HepG2 (cell line): ENCODE measurements around the gene IGFALS. TPM values are rescaled to one million over a fixed set of nuclear protein-coding genes. Genes with fewer than 3 reads are reported as not detected.
A peak's percentile ranks its signal among the peaks of the same experiment; 100 is the strongest.

Source experiments
- ATRX ChIP-seq: sonication (generic); formaldehyde crosslinking; IDR thresholded peaks from 2 replicates; pipeline ENCODE4 v1.4.0; 2020; ENCODE audit warnings: missing genetic modification reagents, borderline replicate concordance
- HNRNPUL1 ChIP-seq: fragments of 200-400 bp; formaldehyde crosslinking; IDR thresholded peaks from 2 replicates; pipeline ENCODE4 v1.6.1; 2017; ENCODE audit warnings: low read depth, mild to moderate bottlenecking, low read length, moderate library complexity
- IKZF1 ChIP-seq: fragments of 450-650 bp; IDR thresholded peaks from 2 replicates; pipeline ENCODE4 v1.7.1; 2016
- ISL2 ChIP-seq: sonication (generic); formaldehyde crosslinking; IDR thresholded peaks from 2 replicates; pipeline ENCODE4 v1.5.0; 2020; ENCODE audit warnings: missing genetic modification reagents
- KLF6 ChIP-seq: IDR thresholded peaks from 2 replicates; pipeline ENCODE4 v1.8.0; 2016; ENCODE audit warnings: missing biosample characterization, missing genetic modification reagents
- MIER2 ChIP-seq: IDR thresholded peaks from 2 replicates; pipeline ENCODE4 v1.6.1; 2016; ENCODE audit warnings: missing biosample characterization, missing genetic modification reagents
- SOX6 ChIP-seq, 2 experiments: fragments of 450-650 bp in 1 of 2; sonication (generic) in 1 of 2; formaldehyde crosslinking in 1 of 2; IDR thresholded peaks; 2 replicates each; pipeline versions ENCODE4 v1.4.0 to v1.6.1; 2017 to 2020; ENCODE audit warnings: antibody characterized with exemption in 1 of 2, mild to moderate bottlenecking in 1 of 2, missing genetic modification reagents in 1 of 2
- TRIM24 ChIP-seq: sonication (generic); formaldehyde crosslinking; IDR thresholded peaks from 2 replicates; pipeline ENCODE4 v1.8.0; 2022; ENCODE audit warnings: mild to moderate bottlenecking, missing genetic modification reagents
- ZNF101 ChIP-seq: sonication (generic); formaldehyde crosslinking; IDR thresholded peaks from 2 replicates; pipeline ENCODE4 v1.4.0; 2020; ENCODE audit warnings: mild to moderate bottlenecking, low read depth, missing genetic modification reagents, borderline replicate concordance
- ZNF383 ChIP-seq: sonication (generic); formaldehyde crosslinking; IDR thresholded peaks from 2 replicates; pipeline ENCODE4 v1.4.0; 2020; ENCODE audit warnings: missing genetic modification reagents, mild to moderate bottlenecking, borderline replicate concordance
- ZNF530 ChIP-seq: sonication (generic); formaldehyde crosslinking; IDR thresholded peaks from 2 replicates; pipeline ENCODE4 v1.5.0; 2020; ENCODE audit warnings: low read depth, mild to moderate bottlenecking, missing genetic modification reagents
- ZNF558 ChIP-seq: sonication (generic); formaldehyde crosslinking; IDR thresholded peaks from 2 replicates; pipeline ENCODE4 v1.9.0; 2022; ENCODE audit warnings: mild to moderate bottlenecking, missing genetic modification reagents, borderline replicate concordance
- ZNF709 ChIP-seq: sonication (generic); formaldehyde crosslinking; IDR thresholded peaks from 2 replicates; pipeline ENCODE4 v1.5.0; 2020; ENCODE audit warnings: mild to moderate bottlenecking, missing genetic modification reagents
- ZNF737 ChIP-seq: sonication (generic); formaldehyde crosslinking; IDR thresholded peaks from 2 replicates; pipeline ENCODE4 v1.5.0; 2020; ENCODE audit warnings: missing genetic modification reagents, mild to moderate bottlenecking, borderline replicate concordance
- ZSCAN25 ChIP-seq: sonication (generic); formaldehyde crosslinking; IDR thresholded peaks from 2 replicates; pipeline ENCODE4 v1.8.0; 2022; ENCODE audit warnings: mild to moderate bottlenecking, missing genetic modification reagents
- polyA plus RNA-seq, 8 experiments: library from polyadenylated mRNA; depleted of rRNA in 3 of 8; stranded (reverse) in 7 of 8; unstranded in 1 of 8; fragments of >200 nt; fragmentation: Illumina TruSeq in 4 of 8; extraction: Trizol in 4 of 8; gene quantifications; 2 replicates each; pipeline versions ENCODE4 v1.2.1 to v1.2.3, GENCODE V29; 2011 to 2016; ENCODE audit warnings: low read depth in 4 of 8, missing spikeins in 1 of 8, mixed read lengths in 1 of 8; ENCODE audit not compliant: insufficient read depth in 1 of 8
- total RNA-seq, 5 experiments: library from RNA; depleted of rRNA; stranded (reverse); fragments of >200 nt; fragmentation: Illumina TruSeq; extraction: Trizol; gene quantifications; 2 replicates each; pipeline ENCODE4 v1.2.3, GENCODE V29; 2016; ENCODE audit warnings: low read depth in 1 of 5
- TF ChIP-seq, protein P1 (sequence below): IDR thresholded peaks from 2 replicates; pipeline ENCODE4 v1.6.1; 2016; ENCODE audit warnings: control low read depth
- TF ChIP-seq, protein P2 (sequence below): sonication (generic); formaldehyde crosslinking; IDR thresholded peaks from 2 replicates; pipeline ENCODE4 v1.4.0; 2020; ENCODE audit warnings: missing genetic modification reagents, mild to moderate bottlenecking, borderline replicate concordance
- TF ChIP-seq, protein P3 (sequence below): sonication (generic); formaldehyde crosslinking; IDR thresholded peaks from 2 replicates; pipeline ENCODE4 v1.5.1; 2020; ENCODE audit warnings: mild to moderate bottlenecking, missing genetic modification reagents
- TF ChIP-seq, protein P4 (sequence below): sonication (generic); formaldehyde crosslinking; IDR thresholded peaks from 2 replicates; pipeline ENCODE4; 2020; ENCODE audit warnings: missing genetic modification reagents, mild to moderate bottlenecking, borderline replicate concordance

IGFALS gene
- total and polyA plus RNA-seq, 2 of the 13 experiments (the other 11 are each of a cell fraction or from before 2014, with no cell fraction given) = 0.34 to 2.4 TPM

DNA sequence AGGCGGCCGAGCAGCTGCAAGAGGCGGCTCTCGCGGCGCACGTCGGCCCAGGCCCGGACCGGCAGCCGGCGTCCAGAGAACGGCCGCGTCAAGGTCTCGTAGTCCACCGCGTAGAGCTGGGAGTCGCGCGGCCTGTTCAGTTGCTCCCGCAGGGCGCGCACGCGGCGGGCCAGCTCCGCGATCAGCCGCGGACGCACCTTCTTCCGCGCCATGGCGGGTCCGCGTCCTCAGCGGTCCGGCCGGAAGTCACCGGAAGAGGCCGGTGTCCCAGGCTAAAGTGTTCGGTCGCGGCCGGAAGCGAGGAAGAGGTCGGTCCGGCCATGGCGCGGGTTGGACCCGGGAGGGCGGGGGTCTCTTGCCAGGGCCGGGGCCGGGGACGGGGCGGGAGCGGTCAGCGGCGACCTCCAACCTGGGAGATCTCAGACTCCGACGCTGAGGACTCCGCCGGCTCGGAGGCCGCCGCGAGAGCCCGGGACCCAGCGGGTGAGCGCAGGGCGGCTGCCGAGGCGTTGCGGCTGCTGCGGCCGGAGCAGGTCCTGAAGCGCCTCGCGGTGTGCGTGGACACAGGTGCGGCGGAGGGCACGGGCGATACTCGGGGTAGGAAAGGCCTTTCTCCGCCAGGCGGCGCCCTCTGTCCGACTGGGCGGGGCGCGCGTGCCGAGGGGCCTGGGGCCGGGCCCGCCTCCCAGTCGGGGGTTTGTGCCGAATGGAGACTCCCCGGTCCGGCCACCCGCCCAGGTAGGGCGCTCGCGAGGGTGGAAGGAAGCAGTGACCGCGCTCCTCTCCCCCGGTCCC, 20.4 kb downstream of the IGFALS start, which contains the start of gene MRPS34 (continued):
- TF ChIP-seq HNRNPUL1 = peak; percentile 14; the same call in 1 of the 2 replicates
- TF ChIP-seq, protein P1, sequence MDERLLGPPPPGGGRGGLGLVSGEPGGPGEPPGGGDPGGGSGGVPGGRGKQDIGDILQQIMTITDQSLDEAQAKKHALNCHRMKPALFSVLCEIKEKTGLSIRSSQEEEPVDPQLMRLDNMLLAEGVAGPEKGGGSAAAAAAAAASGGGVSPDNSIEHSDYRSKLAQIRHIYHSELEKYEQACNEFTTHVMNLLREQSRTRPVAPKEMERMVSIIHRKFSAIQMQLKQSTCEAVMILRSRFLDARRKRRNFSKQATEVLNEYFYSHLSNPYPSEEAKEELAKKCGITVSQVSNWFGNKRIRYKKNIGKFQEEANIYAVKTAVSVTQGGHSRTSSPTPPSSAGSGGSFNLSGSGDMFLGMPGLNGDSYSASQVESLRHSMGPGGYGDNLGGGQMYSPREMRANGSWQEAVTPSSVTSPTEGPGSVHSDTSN (CRISPR knock-in tag) = no peak
- TF ChIP-seq ZSCAN25 (CRISPR knock-in tag) = peak; percentile 97
- no peak for TF ChIP-seq TRIM24 (CRISPR knock-in tag)
- peak; percentile 63; the same call in 1 of the 2 replicates for TF ChIP-seq ZNF709 (CRISPR knock-in tag)
- TF ChIP-seq IKZF1 = no peak
- TF ChIP-seq, protein P2, sequence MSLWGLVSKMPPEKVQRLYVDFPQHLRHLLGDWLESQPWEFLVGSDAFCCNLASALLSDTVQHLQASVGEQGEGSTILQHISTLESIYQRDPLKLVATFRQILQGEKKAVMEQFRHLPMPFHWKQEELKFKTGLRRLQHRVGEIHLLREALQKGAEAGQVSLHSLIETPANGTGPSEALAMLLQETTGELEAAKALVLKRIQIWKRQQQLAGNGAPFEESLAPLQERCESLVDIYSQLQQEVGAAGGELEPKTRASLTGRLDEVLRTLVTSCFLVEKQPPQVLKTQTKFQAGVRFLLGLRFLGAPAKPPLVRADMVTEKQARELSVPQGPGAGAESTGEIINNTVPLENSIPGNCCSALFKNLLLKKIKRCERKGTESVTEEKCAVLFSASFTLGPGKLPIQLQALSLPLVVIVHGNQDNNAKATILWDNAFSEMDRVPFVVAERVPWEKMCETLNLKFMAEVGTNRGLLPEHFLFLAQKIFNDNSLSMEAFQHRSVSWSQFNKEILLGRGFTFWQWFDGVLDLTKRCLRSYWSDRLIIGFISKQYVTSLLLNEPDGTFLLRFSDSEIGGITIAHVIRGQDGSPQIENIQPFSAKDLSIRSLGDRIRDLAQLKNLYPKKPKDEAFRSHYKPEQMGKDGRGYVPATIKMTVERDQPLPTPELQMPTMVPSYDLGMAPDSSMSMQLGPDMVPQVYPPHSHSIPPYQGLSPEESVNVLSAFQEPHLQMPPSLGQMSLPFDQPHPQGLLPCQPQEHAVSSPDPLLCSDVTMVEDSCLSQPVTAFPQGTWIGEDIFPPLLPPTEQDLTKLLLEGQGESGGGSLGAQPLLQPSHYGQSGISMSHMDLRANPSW (CRISPR knock-in tag) = 0 out of 2 replicates have a peak, but pooled peaks have one; percentile 21
- TF ChIP-seq ZNF558 (CRISPR knock-in tag) = peak; percentile 92; the same call in 1 of the 2 replicates
- no peak; the same call in 1 of the 2 replicates for TF ChIP-seq ZNF737 (CRISPR knock-in tag)
- peak; percentile 36; the same call in 1 of the 2 replicates for TF ChIP-seq ZNF530 (CRISPR knock-in tag)
- TF ChIP-seq MIER2 = 0 out of 2 replicates have a peak, but pooled peaks have one; percentile 47
- no peak for TF ChIP-seq SOX6 (IDR thresholded peaks at IDR 0.05)
- TF ChIP-seq SOX6 (CRISPR knock-in tag; IDR thresholded peaks at IDR 0.05) = peak; percentile 8; the same call in 1 of the 2 replicates
- no peak for TF ChIP-seq ZNF101
- peak; percentile 87 for TF ChIP-seq KLF6
- no peak for TF ChIP-seq ATRX (CRISPR knock-in tag)
- TF ChIP-seq ISL2 (CRISPR knock-in tag) = peak; percentile 56
- TF ChIP-seq, protein P3, sequence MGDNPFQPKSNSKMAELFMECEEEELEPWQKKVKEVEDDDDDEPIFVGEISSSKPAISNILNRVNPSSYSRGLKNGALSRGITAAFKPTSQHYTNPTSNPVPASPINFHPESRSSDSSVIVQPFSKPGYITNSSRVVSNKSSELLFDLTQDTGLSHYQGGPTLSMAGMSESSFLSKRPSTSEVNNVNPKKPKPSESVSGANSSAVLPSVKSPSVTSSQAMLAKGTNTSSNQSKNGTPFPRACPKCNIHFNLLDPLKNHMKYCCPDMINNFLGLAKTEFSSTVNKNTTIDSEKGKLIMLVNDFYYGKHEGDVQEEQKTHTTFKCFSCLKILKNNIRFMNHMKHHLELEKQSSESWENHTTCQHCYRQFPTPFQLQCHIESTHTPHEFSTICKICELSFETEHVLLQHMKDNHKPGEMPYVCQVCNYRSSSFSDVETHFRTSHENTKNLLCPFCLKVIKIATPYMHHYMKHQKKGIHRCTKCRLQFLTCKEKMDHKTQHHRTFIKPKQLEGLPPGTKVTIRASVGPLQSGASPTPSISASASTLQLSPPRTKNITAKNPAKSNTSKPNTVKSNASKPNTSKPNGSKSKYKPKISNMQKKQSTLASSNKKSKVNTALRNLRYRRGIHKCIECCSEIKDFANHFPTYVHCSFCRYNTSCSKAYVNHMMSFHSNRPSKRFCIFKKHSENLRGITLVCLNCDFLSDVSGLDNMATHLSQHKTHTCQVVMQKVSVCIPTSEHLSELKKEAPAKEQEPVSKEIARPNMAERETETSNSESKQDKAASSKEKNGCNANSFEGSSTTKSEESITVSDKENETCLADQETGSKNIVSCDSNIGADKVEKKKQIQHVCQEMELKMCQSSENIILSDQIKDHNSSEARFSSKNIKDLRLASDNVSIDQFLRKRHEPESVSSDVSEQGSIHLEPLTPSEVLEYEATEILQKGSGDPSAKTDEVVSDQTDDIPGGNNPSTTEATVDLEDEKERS (CRISPR knock-in tag) = no peak
- TF ChIP-seq, protein P4, sequence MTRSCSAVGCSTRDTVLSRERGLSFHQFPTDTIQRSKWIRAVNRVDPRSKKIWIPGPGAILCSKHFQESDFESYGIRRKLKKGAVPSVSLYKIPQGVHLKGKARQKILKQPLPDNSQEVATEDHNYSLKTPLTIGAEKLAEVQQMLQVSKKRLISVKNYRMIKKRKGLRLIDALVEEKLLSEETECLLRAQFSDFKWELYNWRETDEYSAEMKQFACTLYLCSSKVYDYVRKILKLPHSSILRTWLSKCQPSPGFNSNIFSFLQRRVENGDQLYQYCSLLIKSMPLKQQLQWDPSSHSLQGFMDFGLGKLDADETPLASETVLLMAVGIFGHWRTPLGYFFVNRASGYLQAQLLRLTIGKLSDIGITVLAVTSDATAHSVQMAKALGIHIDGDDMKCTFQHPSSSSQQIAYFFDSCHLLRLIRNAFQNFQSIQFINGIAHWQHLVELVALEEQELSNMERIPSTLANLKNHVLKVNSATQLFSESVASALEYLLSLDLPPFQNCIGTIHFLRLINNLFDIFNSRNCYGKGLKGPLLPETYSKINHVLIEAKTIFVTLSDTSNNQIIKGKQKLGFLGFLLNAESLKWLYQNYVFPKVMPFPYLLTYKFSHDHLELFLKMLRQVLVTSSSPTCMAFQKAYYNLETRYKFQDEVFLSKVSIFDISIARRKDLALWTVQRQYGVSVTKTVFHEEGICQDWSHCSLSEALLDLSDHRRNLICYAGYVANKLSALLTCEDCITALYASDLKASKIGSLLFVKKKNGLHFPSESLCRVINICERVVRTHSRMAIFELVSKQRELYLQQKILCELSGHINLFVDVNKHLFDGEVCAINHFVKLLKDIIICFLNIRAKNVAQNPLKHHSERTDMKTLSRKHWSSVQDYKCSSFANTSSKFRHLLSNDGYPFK (CRISPR knock-in tag) = peak; percentile 81
- no peak for TF ChIP-seq ZNF383 (CRISPR knock-in tag)
